ENCODE data around the gene TOMM34.

The TOMM34 gene

GRCh38 chr20:44962483-44962882 is 2.3 kb upstream of the TOMM34 start:
- DNase-seq (ENCODE audit: low read depth in 2 of 2): no peak

- DNase-seq (ENCODE audit: low read depth in 2 of 2): no peak
Measured at GRCh38 chr20:44961870-44962267, 1.7 kb upstream of the TOMM34 start.

DNA sequence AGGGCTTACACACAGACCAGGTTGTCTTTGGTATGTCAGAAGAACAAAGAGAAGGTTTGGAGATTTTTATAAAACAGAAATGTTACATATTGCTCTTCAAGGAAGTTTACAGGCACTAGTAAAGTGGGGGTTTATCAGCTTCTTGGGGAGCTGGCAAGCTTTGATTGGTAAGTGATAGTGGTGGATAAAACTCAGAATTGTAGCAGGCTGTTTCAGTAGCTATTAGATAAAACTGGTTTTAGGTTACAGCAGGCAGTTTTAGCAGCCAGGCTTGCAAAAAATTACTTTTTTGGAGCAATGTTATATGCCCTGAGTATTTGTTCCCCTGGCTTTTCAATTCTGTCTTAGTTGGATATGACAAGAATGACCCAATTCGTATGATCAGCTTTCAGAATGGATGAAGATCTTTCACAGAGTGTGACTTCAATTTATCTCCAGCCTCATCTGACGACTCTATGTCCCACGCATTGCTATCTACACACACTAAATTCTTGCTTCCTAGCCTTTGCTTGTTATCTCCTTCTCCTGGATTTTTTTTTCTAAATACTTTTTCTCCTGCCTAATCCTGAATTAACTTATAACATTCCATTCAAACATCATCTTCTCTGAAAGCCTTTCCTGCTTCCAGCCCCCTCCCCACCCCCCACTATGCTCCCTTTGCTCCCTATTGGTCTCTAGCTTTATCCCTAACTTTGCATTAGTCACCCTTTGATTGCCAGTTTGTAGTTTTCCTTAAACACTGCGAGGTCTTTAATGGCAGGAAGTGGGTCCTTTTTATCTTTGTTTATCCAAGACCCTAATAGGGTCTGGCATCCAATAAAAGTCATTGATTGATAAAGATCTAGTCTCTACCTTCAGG is 1.0 kb upstream of the TOMM34 start:
- no peak for DNase-seq (ENCODE audit: low read depth in 2 of 2)

- peak in 1 of 2 donors; percentile 28 for DNase-seq (ENCODE audit: low read depth in 2 of 2)
Measured at GRCh38 chr20:44959638-44960102, 527 bp downstream of the TOMM34 start.

DNA sequence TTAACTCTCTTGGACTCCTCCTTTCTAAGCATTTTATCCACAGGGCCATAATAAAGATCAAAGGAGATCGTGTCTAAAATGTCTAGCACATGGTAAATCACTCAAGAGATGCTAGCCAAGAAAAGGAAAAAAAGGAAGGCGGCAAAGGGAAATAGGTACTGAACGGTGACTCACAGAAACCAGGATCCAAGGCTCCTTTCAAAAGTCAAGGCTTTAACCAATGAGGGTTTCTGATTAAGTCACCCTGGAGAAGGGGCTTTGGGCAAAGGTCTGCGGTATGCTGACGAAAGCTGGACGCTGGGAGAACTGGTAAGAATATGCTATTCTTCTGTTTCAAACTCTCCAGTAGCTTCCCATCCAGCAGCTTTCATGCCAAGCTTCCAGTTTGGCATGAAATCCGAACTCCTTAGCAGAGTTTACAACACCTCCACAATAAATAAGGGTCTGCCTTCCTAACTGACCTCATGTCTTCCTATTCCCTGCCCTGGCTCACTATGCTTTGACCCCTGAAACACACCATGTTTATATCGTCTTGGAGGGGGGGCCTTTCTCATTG is 1.0 kb downstream of the TOMM34 start:
- no peak for DNase-seq (ENCODE audit: low read depth in 2 of 2)

GRCh38 chr20:44958276-44958675 is 1.9 kb downstream of the TOMM34 start:
- DNase-seq (ENCODE audit: low read depth in 2 of 2): no peak

DNA sequence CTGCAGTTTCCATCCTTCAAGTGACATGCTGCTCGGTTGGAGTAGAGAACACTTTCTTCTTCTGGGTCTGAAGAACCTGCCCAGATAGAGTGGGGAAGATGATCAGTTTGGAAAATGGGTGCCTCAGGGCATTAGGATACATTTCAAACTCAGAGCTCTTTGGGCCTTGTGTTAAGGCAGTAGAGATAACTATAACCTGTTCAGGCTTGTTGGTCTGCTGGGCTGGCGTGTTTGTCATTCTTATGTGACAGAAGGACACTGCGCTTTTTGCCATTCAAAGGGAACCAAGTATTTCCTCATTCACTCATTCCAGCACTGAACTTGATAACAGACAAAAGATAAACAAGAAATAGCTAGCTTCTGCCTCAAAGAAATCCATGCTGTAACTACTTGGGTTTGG is 3.8 kb downstream of the TOMM34 start:
- no peak for DNase-seq (ENCODE audit: low read depth in 2 of 2)

DNA sequence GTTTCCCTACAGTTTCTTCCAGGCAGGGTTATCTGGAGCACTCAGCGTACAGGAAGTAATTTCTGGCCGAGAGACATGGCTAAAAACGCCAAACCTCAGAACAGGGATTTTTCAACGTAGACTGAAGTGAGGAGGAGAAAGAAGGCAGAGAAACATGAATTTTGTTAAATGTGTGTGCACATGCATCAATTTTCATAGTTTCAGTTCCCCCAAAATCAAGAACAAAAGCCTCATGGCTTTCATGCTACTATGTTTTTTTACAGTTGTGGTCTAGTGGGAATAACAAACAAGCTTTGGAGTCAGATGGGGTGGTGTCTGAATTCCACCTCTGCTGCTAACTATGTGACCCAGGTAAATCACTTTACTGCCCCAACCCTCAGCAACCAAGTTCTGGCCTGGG is 4.9 kb downstream of the TOMM34 start:
- no peak for DNase-seq (ENCODE audit: low read depth in 2 of 2)

GRCh38 chr20:44954211-44954610 is 6.0 kb downstream of the TOMM34 start:
- DNase-seq (ENCODE audit: low read depth in 2 of 2): no peak

- no peak for DNase-seq (ENCODE audit: low read depth in 2 of 2)
Measured at GRCh38 chr20:44952731-44953130, 7.5 kb downstream of the TOMM34 start.

DNA sequence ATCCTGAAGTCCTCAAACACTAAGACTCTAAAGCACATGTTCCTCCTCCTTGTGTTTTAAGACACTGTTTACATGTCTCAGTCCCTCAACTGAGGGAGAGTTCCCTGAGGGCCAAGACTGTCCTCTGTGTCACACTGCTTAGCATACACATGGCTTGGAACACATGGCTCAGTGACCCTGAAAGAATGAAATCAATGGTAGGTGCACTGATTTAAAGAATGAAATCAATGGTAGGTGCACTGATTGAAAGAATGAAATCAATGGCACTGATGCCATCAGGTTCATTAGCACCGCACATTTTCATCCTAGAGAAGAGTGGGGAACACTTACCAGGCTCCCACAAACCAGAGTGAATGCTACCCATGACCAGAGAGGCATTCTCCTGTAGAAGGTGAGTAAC is 9.8 kb downstream of the TOMM34 start:
- no peak for DNase-seq (ENCODE audit: low read depth in 2 of 2)

DNA sequence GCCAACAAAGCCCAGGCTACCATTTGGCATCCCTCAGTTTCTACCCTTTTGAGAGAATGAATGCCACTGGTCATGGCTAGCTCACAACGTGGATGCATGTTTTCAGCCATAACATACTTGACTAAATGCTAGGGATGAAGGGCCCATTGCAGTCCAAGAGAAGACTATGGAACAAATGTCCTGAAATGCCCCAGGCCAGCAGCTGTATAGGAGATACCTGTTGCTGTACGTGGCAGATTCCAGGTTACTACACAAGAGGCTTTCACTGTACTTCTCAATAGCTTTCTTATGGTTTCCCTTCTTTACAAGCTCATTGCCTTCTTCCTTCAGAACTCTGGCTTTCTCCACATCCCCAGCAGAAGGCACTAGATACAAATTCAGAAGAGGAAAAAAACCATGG is 11.7 kb downstream of the TOMM34 start:
- DNase-seq (ENCODE audit: low read depth in 2 of 2): no peak

- DNase-seq (ENCODE audit: low read depth in 2 of 2): no peak
Measured at GRCh38 chr20:44948107-44948506, 12.1 kb downstream of the TOMM34 start.

DNA sequence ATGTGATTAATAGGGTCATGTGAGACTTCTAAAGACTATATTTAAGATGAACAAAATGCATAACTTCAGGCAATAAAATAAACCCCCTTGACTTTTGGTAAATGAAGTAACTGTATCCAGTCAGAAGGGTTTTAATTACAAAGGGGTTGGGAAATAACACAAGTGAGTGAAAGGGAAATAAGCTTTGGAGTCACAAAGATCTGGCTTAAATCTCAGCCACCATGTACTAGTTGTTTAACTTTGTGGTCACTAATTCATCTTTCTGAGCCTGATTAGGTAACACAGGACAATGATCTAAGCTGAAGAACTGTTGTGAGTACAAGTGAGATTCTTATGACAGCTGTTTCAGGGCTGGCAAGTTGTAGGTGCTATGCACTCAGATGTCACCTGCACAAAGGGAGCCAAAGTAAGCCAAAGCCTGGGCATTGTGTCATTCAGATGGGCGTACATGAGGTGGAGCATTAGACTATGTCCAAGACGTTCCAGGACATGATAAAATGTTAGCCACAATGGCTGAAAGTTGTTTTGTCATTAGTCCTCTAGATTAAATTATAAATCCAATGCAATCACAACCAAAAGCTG is 13.8 kb downstream of the TOMM34 start:
- no peak for DNase-seq (ENCODE audit: low read depth in 2 of 2)

DNA sequence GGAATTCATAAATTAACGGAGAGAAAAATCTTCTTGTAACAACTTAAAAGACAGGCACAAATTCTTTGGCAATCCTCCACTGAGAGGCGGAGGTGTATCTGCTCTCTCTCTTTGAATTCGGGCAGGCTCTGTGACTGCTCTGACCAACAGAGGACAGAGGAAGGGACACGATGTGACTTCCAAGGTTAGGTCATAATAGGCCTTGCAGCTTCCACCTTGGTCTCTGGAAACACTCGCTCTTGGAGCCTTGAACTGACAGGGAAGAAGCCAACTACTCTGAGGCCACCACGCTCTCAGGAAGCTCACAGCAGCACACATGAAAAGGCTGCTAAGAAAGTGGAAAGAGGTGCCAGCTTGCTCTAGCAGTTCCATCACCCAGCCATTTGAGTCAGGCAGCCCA is 14.9 kb downstream of the TOMM34 start:
- DNase-seq (ENCODE audit: low read depth in 2 of 2): no peak

GRCh38 chr20:44943828-44944227 is 16.4 kb downstream of the TOMM34 start:
- DNase-seq (ENCODE audit: low read depth in 2 of 2): no peak

DNA sequence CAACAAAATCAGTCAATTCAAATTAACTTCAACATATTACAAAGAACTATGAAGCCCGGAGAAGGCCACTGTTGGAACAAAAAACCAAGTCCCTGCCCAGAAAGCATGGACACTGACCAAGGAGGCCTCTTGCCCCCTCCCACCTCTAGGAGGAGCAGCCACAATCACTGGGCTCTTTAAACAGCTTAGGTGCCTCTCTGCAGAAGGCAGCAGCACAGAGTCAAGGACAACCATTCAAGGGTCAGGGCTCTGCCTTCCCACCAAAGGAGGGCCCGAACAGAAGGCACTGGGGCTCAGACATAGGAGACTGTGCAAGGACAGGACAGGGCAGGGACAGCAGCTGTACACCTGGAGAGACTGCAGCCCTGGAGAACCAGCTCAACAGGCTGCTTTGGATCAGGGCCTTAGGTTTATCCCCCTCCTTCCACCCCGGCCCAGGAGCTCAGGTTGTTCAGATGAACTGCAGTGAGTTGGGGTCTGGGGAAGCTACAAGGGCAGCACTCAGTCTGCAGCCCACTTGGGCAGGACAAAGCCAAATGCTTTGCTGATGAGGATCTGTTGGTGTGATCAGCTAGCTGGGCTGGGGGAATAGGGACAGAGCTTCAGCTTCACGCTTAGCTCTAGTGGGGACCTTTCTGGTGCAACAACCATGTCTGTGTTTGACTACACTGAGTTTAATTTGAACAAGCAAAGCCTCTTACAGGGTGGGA is 17.8 kb downstream of the TOMM34 start:
- no peak for DNase-seq (ENCODE audit: low read depth in 2 of 2)

GRCh38 chr20:44941120-44941691 is 19.0 kb downstream of the TOMM34 start:
- DNase-seq (ENCODE audit: low read depth in 2 of 2): no peak

DNA sequence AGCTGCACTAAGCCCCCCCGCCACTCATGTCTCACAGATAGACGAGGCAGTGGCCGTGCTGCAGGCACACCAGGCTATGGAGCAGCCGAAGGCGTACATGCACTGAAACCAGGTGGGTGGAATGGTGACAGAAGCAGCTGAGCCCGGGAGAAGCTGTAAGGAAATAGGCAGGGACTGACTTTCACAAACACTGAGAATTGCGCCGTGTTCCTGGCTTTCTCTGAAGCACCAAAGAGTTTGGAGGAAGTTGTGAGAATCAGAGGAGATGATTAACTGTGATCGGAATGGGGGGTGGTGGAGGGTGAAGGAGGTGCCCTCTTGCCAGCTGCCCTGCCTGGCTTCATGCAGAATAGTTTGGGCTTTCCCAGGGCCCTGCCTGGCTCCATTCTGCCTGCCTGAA is 21.6 kb downstream of the TOMM34 start:
- DNase-seq (ENCODE audit: low read depth in 2 of 2): no peak

- DNase-seq (ENCODE audit: low read depth in 2 of 2): no peak
Measured at GRCh38 chr20:44936510-44936909, 23.7 kb downstream of the TOMM34 start.

GRCh38 chr20:44932916-44933315 is 27.3 kb downstream of the TOMM34 start:
- DNase-seq (ENCODE audit: low read depth in 2 of 2): no peak

DNA sequence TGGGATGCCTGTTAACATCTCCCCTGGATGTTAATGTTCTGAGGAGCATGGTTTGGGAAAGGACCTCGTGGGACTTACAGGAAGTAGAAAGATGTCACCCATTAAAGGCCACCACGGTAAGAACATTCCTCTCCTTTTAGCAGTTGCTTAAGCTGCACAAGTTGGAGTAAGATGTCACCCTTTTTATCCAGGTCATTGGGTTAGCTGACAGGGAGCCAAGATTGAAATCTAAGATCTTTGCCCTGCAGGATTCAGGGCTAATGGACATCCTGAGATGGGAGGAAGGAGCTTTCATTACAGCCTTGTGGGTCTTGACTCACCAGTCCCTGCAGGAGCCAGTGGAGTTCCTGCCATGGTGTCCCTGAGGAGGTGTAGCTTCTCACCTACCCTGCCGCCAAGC is 28.3 kb downstream of the TOMM34 start:
- no peak for DNase-seq (ENCODE audit: low read depth in 2 of 2)
